Prostate gland (tissue), 2 donors: ENCODE data around the gene CEACAM8.

Source experiments
- POLR2AphosphoS5 ChIP-seq: sonication (generic); formaldehyde crosslinking; IDR thresholded peaks from one replicate; pipeline ENCODE4 v1.6.1; 2017; ENCODE audit warnings: antibody characterized with exemption
- TF ChIP-seq, protein P1 (sequence below), 4 experiments: fragments of 200-600 bp in 2 of 4; fragments of 450-650 bp in 2 of 4; sonication (generic) in 2 of 4; IDR thresholded peaks; 1 replicate in 3 of 4; 2 replicates in 1 of 4; pipeline ENCODE4 v1.5.1; 2016 to 2019; ENCODE audit warnings: antibody characterized with exemption in 4 of 4, mild to moderate bottlenecking in 2 of 4, moderate library complexity in 2 of 4

- TF ChIP-seq, protein P1, sequence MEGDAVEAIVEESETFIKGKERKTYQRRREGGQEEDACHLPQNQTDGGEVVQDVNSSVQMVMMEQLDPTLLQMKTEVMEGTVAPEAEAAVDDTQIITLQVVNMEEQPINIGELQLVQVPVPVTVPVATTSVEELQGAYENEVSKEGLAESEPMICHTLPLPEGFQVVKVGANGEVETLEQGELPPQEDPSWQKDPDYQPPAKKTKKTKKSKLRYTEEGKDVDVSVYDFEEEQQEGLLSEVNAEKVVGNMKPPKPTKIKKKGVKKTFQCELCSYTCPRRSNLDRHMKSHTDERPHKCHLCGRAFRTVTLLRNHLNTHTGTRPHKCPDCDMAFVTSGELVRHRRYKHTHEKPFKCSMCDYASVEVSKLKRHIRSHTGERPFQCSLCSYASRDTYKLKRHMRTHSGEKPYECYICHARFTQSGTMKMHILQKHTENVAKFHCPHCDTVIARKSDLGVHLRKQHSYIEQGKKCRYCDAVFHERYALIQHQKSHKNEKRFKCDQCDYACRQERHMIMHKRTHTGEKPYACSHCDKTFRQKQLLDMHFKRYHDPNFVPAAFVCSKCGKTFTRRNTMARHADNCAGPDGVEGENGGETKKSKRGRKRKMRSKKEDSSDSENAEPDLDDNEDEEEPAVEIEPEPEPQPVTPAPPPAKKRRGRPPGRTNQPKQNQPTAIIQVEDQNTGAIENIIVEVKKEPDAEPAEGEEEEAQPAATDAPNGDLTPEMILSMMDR (IDR thresholded peaks at IDR 0.05), result no peak
- TF ChIP-seq POLR2AphosphoS5, result no peak
Observed at GRCh38 chr19:42531313-42531712, 63.4 kb downstream of the CEACAM8 start.
